Sciatic nerve (tissue), 2 donors: ENCODE data around the gene ADCY2. TPM values are rescaled to one million over a fixed set of nuclear protein-coding genes. Genes with fewer than 3 reads are reported as not detected.
A peak's percentile ranks its signal among the peaks of the same experiment; 100 is the strongest.

Experiments
- ATAC-seq: fragments of 200-7000 bp; cut with Tn5 transposase; one replicate; pipeline ENCODE4 v1.9.1; 2020; ENCODE audit warnings: mild to moderate bottlenecking, moderate library complexity
- DNase-seq: peaks from one replicate; pipeline ENCODE4 v3.0.0-alpha.2; 2020; ENCODE audit warnings: low spot score
- intact Hi-C: fragments of 100-400 bp; cut with DNase I; formaldehyde crosslinking; loops from one replicate; pipeline ENCODE4 v1.14.2; 2022
- total RNA-seq: library from RNA; stranded (reverse); fragmentation: NEBNext Ultra II Directional; extraction: Animal tissue kit (Norgen Biotek cat#: 25700); gene quantifications from one replicate; pipeline ENCODE4 v1.2.1, GENCODE V29; 2021
- donor health status: DM: no; HTN: no; CAD: no.
- donor health status: DM: no; HTN: no; CAD: no.

The ADCY2 gene
- total RNA-seq, 1 donor from 2014 or later, result 10.0 TPM

- no peak for ATAC-seq
- DNase-seq, result no peak
- intact Hi-C loops, result no loop called here
Measured at GRCh38 chr5:7822449-7822848, 426.5 kb downstream of the ADCY2 start.

DNA sequence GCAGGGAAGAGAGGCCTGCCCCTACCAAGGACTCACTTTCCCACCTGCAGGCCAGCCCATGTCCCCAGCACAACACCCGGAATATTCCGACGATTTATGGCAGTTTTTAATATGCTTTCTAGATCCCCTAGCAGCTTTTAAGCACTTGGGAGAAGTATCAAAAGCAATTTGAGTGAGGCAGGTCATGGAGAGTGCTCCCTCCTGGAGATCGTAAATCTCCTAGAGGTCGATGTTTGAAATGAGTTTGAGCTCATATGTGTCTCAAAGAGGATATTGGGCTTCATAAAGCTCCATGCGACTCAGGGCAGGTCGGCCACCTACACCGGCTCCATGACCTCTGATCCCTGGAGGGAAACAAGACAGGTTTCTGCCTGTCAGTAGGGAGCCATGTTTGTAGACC, 427.7 kb downstream of the ADCY2 start:
- ATAC-seq (no peak), DNase-seq (no peak)
- intact Hi-C loops, result no loop called here

- intact Hi-C loops, result no loop called here
- DNase-seq (no peak), ATAC-seq (no peak)
Measured at GRCh38 chr5:7824995-7825394, 429.1 kb downstream of the ADCY2 start.

GRCh38 chr5:7825630-7826029, 429.7 kb downstream of the ADCY2 start:
- DNase-seq (no peak), ATAC-seq (no peak)

DNA sequence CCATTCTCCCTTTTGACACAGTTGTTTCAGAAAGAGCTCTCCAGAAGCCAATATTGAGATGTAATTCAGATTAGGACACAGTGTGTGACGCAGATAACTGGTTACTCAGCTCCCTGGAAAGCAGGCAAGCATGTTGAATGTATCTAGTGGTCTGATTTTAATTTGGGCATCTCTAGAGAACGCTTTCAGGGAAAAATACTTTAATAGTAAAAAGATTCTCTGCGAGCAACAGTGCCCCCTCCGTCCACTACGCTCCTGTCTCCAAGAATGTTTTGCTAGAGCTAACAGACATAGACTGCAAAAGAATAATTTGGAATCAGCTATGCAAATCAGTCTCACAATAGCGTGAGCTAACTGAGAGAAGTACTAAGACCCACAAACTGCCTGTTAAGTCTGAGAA, 431.7 kb downstream of the ADCY2 start:
- intact Hi-C loops, result no loop called here

More at GRCh38 chr5:7825630-7826029, 429.7 kb downstream of the ADCY2 start:
- intact Hi-C loops, result no loop called here

GRCh38 chr5:7828269-7828668, 432.3 kb downstream of the ADCY2 start:
- intact Hi-C loops, result no loop called here
- ATAC-seq, result no peak
- DNase-seq, result no peak

More for the DNA sequence above, 431.7 kb downstream of the ADCY2 start:
- DNase-seq (no peak), ATAC-seq (peak; percentile 88)

DNA sequence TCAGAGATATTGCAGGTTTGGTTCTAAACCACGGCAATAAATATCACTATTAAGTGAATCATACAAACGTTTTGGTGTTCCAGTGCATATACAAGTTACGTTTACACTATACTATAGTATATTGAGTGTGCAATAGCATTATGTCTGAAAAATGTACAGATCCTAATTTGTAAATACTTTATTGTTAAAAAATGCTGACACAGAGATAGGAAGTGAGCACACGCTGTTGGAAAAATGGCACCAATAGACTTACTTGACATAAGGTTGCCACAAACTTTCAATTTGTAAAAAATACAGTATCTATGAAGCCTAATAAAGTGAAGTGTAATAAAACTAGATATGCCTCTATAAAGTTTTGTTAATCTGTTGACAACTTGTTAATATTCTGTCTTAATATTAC, 439.0 kb downstream of the ADCY2 start:
- no peak for DNase-seq
- intact Hi-C loops, result no loop called here
- ATAC-seq, result no peak

DNA sequence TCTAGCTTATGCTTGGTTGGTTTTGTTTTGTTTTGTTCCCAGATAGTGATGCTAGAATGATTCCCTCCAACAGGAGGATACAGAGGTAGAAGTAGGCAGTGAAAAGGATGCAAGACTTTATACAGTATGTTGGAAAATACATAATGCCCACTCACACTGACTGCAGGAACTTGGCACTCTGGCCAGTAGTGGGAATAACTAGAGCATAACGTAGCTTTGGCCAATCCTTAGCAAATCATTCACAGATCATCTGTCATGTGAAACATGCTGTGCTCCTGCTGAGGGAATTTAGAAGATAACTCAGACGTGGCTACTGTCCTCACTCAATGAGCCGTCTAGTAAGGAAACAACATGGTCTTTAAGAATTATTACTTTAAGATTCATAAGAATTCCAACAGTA, 441.5 kb downstream of the ADCY2 start:
- no peak for ATAC-seq
- intact Hi-C loops, result no loop called here
- DNase-seq, result no peak

DNA sequence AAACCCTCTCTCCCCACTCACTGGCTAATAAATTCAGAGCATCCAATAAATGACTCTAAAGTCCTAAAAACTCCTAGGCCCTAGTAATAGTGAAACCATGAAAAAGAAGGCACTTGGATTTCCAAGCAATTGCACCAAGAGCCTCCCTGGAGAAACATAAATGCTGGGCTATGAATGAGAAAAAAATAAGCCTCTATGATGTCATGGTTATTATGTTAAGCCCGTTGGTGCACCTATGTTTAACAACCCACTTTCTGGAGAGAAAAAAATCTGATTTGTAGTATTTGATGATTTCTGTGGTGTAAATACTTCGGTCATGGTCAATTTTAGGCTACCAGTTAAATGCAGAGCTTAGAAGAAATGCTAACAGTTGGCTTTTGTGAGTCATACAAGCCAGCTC, 446.6 kb downstream of the ADCY2 start:
- intact Hi-C loops, result no loop called here
- no peak for DNase-seq
- ATAC-seq, result no peak

DNA sequence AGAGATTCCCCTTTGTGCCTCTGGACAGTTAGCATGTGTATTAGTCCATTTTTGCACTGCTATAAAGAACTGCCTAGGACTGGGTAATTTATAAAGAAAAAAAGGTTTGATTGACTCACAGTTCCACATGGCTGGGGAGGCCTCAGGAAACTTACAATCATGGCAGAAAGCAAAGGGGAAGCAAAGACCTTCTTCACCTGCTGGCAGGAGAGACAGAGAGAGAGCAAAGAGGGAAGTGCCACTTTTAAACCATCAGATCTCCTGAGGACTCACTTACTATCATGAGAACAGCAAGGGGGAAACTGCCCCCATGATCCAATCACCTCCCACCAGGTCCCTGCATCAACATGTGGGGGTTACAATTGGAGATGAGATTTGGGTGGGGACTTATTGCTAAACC, 449.0 kb downstream of the ADCY2 start:
- no peak for DNase-seq
- ATAC-seq, result no peak
- intact Hi-C loops, result no loop called here

DNA sequence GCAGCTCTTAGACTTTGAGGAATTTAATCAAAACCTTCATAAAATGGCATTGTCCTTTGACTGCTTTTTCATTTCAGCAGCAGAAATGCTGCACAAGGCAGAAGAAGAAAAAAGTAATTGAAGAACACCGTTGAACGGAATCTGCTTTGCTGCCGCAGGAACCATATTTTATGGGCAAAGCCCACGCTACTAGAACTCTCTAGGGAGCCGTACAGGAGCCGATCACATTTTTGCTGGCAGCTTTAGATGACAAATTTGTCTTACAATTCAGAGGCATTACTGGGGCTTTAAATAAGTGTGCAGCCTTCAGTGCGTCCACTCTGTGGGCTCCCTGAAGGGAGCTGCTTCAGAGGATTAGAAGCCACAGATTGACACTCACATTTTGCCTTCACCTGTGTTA, 449.6 kb downstream of the ADCY2 start:
- DNase-seq, result no peak
- ATAC-seq, result no peak
- intact Hi-C loops, result no loop called here

DNA sequence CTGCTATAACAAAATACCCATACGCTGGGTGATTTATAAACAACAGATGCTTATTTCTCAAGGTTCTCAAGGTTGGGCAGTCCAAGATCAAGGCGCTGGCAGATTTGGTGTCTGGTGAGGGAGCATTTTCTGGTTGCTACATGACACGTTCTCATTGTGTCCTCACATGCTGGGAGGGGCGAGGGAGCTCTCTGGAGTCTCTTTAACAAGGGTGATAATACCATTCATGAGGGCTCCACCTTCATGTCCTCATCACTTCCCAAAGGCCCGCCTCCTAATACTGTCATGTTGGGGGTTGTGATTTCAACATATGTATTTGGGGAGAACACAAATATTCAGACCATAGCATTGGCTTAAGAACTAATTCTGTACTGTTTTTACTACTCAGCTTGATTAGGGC, 450.4 kb downstream of the ADCY2 start:
- DNase-seq, result no peak
- intact Hi-C loops, result no loop called here
- no peak for ATAC-seq

DNA sequence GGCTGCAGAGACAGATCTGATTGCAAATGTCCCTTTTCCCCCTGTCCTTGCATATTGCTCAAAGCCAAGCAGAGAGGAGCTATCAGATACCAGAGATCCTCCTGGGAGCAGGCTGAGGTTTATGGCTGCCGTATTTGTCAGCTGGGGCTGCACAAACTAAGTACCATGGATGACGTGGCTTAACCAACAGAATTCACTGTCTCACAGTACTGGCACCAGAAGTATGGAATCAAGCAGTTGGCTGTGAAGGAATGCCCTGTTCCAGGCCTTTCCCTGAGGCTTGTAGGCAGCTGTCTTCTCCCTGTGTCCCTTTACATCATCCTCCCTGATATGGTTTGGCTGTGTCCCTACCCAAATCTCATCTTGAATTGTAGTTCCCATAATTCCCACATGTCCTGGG, 452.4 kb downstream of the ADCY2 start:
- ATAC-seq (no peak), DNase-seq (no peak)
- intact Hi-C loops, result no loop called here

GRCh38 chr5:7849681-7850394, 453.9 kb downstream of the ADCY2 start:
- intact Hi-C loops, result no loop called here
- no peak for DNase-seq
- ATAC-seq, result peak; percentile 60

DNA sequence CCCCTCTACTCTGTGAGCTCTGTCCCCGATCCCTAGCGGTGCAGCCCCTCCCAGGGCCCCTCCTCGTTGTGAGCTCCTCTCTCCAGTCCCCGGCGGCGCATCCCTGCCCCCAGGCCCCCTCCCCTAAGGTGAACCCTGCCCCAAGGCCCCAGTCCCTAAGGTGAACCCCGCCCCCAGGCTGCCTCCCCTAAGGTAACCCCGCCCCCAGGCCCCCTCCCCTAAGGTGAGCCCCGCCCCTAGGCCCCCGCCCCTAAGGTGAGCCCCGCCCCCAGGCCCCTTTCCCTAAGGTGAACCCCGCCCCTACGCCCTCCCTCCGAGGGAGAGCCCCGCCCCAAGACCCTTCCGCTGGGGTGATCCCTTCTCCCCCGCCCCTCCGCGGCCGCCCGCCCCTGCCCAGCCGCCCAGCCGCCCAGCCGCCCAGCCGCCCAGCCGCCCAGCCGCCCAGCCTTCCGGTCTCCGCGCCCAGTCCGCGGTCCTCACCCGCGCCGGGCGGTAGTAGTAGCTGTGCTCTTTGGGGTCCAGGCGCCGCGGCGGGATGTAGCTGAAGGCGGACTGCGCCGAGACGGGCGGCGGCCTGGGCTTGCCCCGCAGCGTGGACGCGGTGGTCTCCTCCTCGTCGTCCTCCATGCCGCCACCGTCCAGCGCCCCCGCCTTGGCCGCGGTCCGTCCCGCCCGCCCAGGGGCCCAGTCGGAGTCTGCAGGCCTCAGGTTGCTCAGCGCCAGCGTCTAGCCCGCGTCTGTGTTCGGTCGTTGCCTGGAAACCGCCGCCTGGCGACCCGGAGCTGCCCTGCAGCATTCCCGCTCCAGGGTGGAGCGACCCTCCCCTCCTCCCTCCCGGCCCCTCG, 454.7 kb downstream of the ADCY2 start, which contains the start of gene CFAP90:
TSS of gene CFAP90 (minus strand) at position 739 of the 845 bp plus-strand sequence. CDS start at position 627, 112 bp downstream.
- ATAC-seq (peak; percentile 74), DNase-seq (peak; percentile 65)
- intact Hi-C loops, result no loop called here

DNA sequence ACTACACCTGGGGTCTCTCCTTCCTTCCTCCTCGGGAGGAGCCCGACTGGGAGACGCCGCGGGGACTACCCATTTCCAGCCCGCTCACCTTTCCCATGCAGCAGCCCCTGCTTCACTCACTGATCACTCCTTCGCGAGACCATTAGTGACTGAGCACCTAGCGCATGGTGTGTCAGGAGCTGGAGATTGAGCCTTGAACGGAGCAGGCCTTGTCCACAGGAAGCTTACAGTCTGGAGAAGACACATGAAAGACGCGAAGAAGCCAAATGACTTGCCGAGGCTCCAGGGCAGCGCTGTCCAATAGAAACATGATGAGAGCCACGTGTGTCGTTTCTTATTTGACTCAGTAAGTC, 455.3 kb downstream of the ADCY2 start:
- ATAC-seq (no peak), DNase-seq (no peak)
- intact Hi-C loops, result no loop called here

DNA sequence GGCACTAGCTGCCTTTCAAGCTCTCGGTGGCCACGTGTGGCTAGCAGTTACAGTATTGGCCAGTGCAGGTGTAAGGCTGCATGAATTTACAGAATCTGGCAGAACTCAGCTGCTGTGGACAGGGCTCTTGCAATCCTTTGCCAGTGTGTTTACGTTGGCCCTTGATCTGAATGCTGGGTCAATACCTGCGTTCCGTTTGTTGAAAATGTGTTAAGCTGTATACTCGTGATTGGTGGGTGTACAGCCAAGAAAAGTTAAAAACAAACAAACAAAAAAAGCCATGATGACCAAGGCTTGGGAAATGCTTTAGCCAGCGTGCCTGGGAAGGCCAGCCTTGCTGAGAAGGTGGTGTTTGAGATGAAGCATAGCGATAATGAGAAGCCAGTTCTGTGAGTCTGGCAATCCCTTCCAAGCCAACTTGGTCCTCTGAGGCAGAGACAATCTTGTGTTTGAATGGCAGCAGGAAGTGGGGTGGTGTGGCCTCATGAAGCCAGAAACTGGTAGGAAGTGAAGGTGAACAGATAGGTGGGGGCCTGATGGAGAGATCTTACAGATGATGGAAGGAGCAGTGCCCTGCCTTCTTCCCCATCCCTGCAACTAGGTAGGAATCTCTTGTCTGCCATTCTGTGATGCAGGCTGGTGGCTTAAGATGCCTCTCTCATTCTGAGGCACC, 455.8 kb downstream of the ADCY2 start:
- DNase-seq, result no peak
- intact Hi-C loops, result no loop called here
- peak; percentile 11 for ATAC-seq

DNA sequence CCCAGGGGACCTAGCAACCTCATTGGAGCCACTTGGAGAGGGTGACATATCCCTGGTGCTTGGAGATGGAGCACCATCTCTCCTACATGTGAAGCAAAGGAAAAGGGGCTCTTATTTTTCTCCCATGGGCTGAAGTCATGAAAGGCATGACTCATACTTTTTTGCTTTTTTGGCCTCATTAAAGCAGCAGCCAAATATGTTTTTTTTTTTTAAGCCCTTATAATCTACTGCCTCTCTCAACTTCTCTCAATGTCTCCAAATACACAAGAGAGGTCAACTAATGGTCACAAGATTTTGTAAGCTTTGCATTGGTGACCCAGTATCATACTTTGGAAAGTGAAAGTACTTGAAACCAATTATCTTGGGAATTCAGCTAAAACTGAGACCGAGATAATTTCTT, 456.6 kb downstream of the ADCY2 start:
- ATAC-seq, result no peak
- intact Hi-C loops, result no loop called here
- DNase-seq, result no peak

DNA sequence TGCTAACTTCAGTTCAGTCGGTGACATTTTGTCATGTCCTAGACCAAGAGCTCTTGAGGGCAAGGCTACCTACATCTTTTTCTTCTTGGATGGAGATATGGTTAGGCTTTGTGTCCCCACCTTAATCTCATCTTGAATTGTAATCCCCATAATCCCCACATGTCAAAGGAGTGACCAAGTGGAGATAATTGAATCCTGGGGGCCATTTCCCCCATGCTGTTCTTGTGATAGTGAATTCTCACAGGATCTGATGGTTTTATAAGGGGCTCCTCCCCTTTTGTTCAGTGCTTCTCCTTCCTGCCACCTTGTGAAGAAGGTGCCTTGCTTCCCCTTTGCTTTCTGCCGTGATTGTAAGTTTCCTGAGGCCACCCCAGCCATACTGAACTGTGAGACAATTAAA, 457.1 kb downstream of the ADCY2 start:
- intact Hi-C loops, result no loop called here
- no peak for ATAC-seq

GRCh38 chr5:7855611-7856010, 459.7 kb downstream of the ADCY2 start:
- intact Hi-C loops, result no loop called here
- no peak for DNase-seq
- no peak for ATAC-seq

More for the DNA sequence above, 457.1 kb downstream of the ADCY2 start:
- DNase-seq, result no peak
